Hepatocyte (in vitro differentiated cells): ENCODE measurements around the gene FCHSD2. TPM values are rescaled to one million over a fixed set of nuclear protein-coding genes. Genes with fewer than 3 reads are reported as not detected.

Source experiments
- DNase-seq: peaks from one replicate; pipeline ENCODE4 v3.0.0-alpha.2; 2016; ENCODE audit warnings: low spot score
- H2AFZ ChIP-seq: fragments of 200-600 bp; sonication (generic); 2 replicates; pipeline ENCODE4 v1.6.0; 2016; ENCODE audit warnings: antibody characterized with exemption, mild to moderate bottlenecking
- H3K27ac ChIP-seq: fragments of 200-600 bp; sonication (generic); 2 replicates; pipeline ENCODE4 v1.5.1; 2016; ENCODE audit warnings: mild to moderate bottlenecking
- H3K27me3 ChIP-seq: fragments of 200-600 bp; sonication (generic); 2 replicates; pipeline ENCODE4 v1.6.1; 2016
- H3K36me3 ChIP-seq: fragments of 200-600 bp; sonication (generic); replicated peaks from 2 replicates; pipeline ENCODE4 v1.5.1; 2016; ENCODE audit warnings: low read depth; ENCODE audit not compliant: insufficient read depth
- H3K4me1 ChIP-seq: fragments of 200-600 bp; sonication (generic); 2 replicates; pipeline ENCODE4 v1.5.1; 2016; ENCODE audit warnings: mild to moderate bottlenecking, moderate library complexity; ENCODE audit not compliant: insufficient read depth
- H3K4me2 ChIP-seq: fragments of 200-600 bp; sonication (generic); 2 replicates; pipeline ENCODE4 v1.6.0; 2016
- H3K4me3 ChIP-seq: fragments of 200-600 bp; sonication (generic); 2 replicates; pipeline ENCODE4 v1.5.1; 2016; ENCODE audit warnings: mild to moderate bottlenecking
- H3K79me2 ChIP-seq: fragments of 200-600 bp; sonication (generic); 2 replicates; pipeline ENCODE4 v1.6.0; 2017; ENCODE audit warnings: mild to moderate bottlenecking
- H3K9me2 ChIP-seq: fragments of 200-600 bp; sonication (generic); replicated peaks from 2 replicates; pipeline ENCODE4 v1.6.0; 2017; ENCODE audit warnings: mild to moderate bottlenecking; ENCODE audit not compliant: insufficient read depth
- H3K9me3 ChIP-seq: fragments of 200-600 bp; sonication (generic); 2 replicates; pipeline ENCODE4 v1.5.1; 2016; ENCODE audit warnings: low read depth, mild to moderate bottlenecking
- H4K20me1 ChIP-seq: fragments of 200-600 bp; sonication (generic); 2 replicates; pipeline ENCODE4 v1.6.0; 2016; ENCODE audit warnings: mild to moderate bottlenecking; ENCODE audit not compliant: insufficient read depth, poor library complexity, severe bottlenecking
- CTCF ChIP-seq: fragments of 200-600 bp; sonication (generic); IDR thresholded peaks from 2 replicates; pipeline ENCODE4 v1.5.1; 2016; ENCODE audit warnings: antibody characterized with exemption, mild to moderate bottlenecking; ENCODE audit not compliant: poor library complexity
- EZH2 ChIP-seq: fragments of 200-600 bp; sonication (generic); IDR thresholded peaks from 2 replicates; pipeline ENCODE4 v1.6.1; 2016; ENCODE audit warnings: antibody characterized with exemption, mild to moderate bottlenecking, borderline replicate concordance
- EZH2phosphoT487 ChIP-seq: fragments of 200-600 bp; sonication (generic); IDR thresholded peaks from one replicate; pipeline ENCODE4 v1.6.1; 2018; ENCODE audit warnings: antibody characterized with exemption, mild to moderate bottlenecking, low read depth, moderate library complexity; ENCODE audit not compliant: unreplicated experiment, severe bottlenecking
- WGBS: methylation state at CpG from one replicate; pipeline ENCODE4 v1.1.6; 2016; ENCODE audit warnings: low lambda C conversion rate; ENCODE audit errors: missing lambda C conversion rate; 5-methylcytosine and 5-hydroxymethylcytosine counted together
- polyA plus RNA-seq: library from polyadenylated mRNA; unstranded; fragments of >200 nt; fragmentation: Nextera tagmentation; extraction: Ambion mirVana; gene quantifications from 2 replicates; pipeline ENCODE4 v1.2.1, GENCODE V29; 2016
- total RNA-seq: library from RNA; depleted of rRNA; stranded (reverse); fragments of >200 nt; gene quantifications from 2 replicates; pipeline ENCODE4 v1.2.3, GENCODE V29; 2014

Gene FCHSD2
- total and polyA plus RNA-seq, 2 experiments from 2014 or later, result 9.1 to 13.1 TPM

GRCh38 chr11:72872012-72872411, 270.1 kb downstream of the FCHSD2 start:
- no peak overlapping the region for H3K27ac ChIP-seq

GRCh38 chr11:72871119-72871518, 271.0 kb downstream of the FCHSD2 start:
- Histone ChIP-seq H3K27ac (peak overlapping the region; percentile 56), H3K4me1 (no peaks in the 10 kb centered on the region), H3K27me3 (no peaks in the 10 kb centered on the region), H3K79me2 (no peaks in the 10 kb centered on the region), H4K20me1 (no peaks in the 10 kb centered on the region), H3K9me3 (no peaks in the 10 kb centered on the region), H3K4me3 (no peak overlapping the region), H3K9me2 (no peaks in the 10 kb centered on the region), H2AFZ (no peak overlapping the region), H3K36me3 (no peaks in the 10 kb centered on the region), H3K4me2 (no peak overlapping the region)
- 82% methylated on average over 1 of the region's 1 CpG for WGBS
- TF ChIP-seq EZH2, result no peak
- TF ChIP-seq CTCF, result no peak
- no peak for TF ChIP-seq EZH2phosphoT487
- no peak for DNase-seq

More at GRCh38 chr11:72872012-72872411, 270.1 kb downstream of the FCHSD2 start:
- Histone ChIP-seq H4K20me1 (no peaks in the 10 kb centered on the region), H3K9me2 (no peaks in the 10 kb centered on the region), H3K79me2 (no peaks in the 10 kb centered on the region), H3K27me3 (no peaks in the 10 kb centered on the region), H3K4me2 (no peak overlapping the region), H2AFZ (no peak overlapping the region), H3K9me3 (no peaks in the 10 kb centered on the region), H3K4me3 (no peak overlapping the region), H3K4me1 (no peaks in the 10 kb centered on the region), H3K36me3 (no peaks in the 10 kb centered on the region)
- TF ChIP-seq EZH2 (no peak), CTCF (no peak), EZH2phosphoT487 (no peak)
- 86% methylated on average over 1 of the region's 1 CpG for WGBS
- DNase-seq, result no peak

GRCh38 chr11:72869831-72870230, 272.3 kb downstream of the FCHSD2 start:
- Histone ChIP-seq H3K27ac (peak overlapping the region; percentile 31), H2AFZ (no peak overlapping the region), H3K27me3 (no peaks in the 10 kb centered on the region), H3K4me3 (no peak overlapping the region), H3K79me2 (no peaks in the 10 kb centered on the region), H3K36me3 (no peaks in the 10 kb centered on the region), H4K20me1 (no peaks in the 10 kb centered on the region), H3K9me3 (no peaks in the 10 kb centered on the region), H3K4me2 (no peak overlapping the region), H3K9me2 (no peaks in the 10 kb centered on the region), H3K4me1 (no peaks in the 10 kb centered on the region)
- TF ChIP-seq EZH2phosphoT487 (no peak), EZH2 (no peak), CTCF (no peak)
- no peak for DNase-seq
- 59% methylated on average over 4 of the region's 4 CpGs for WGBS

GRCh38 chr11:72867970-72868369, 274.1 kb downstream of the FCHSD2 start:
- no peaks in the 10 kb centered on the region for H4K20me1 ChIP-seq
- H3K9me2 ChIP-seq, result no peaks in the 10 kb centered on the region
- no peak overlapping the region for H3K4me3 ChIP-seq
- H3K27ac ChIP-seq, result no peak overlapping the region
- no peak overlapping the region for H2AFZ ChIP-seq
- no peaks in the 10 kb centered on the region for H3K79me2 ChIP-seq
- H3K9me3 ChIP-seq, result no peaks in the 10 kb centered on the region
- no peaks in the 10 kb centered on the region for H3K36me3 ChIP-seq
- WGBS, result 97% methylated on average over 5 of the region's 5 CpGs
- H3K4me2 ChIP-seq, result no peak overlapping the region
- H3K27me3 ChIP-seq, result no peaks in the 10 kb centered on the region
- DNase-seq, result no peak
- TF ChIP-seq CTCF (no peak), EZH2phosphoT487 (no peak), EZH2 (no peak)
- H3K4me1 ChIP-seq, result peaks cover 5% of the 10 kb centered on the region
